Stimulated activated CD8-positive, alpha-beta memory T cell treated with anti-CD3 and anti-CD28 coated beads, Interleukin-2, amount 100 ng/mL, for 1 hour (primary cell): ENCODE data around the gene MTMR6.

Experiments used
- DNase-seq, 2 donors: peaks; one replicate each; pipeline ENCODE4 v3.0.0-alpha.2; 2020; ENCODE audit warnings: low read depth in 2 of 2

The MTMR6 gene

GRCh38 chr13:25280396-25280795 is 6.9 kb downstream of the MTMR6 start:
- no peak for DNase-seq

- no peak for DNase-seq
These were observed 10.5 kb downstream of the MTMR6 start for GRCh38 chr13:25276748-25277147.

- DNase-seq: no peak
These were observed 18.7 kb downstream of the MTMR6 start for GRCh38 chr13:25268561-25268960.

- no peak for DNase-seq
These were observed 19.6 kb downstream of the MTMR6 start for GRCh38 chr13:25267715-25268114.

- DNase-seq: no peak
These were observed 20.6 kb downstream of the MTMR6 start for GRCh38 chr13:25266706-25267105.

- DNase-seq: no peak
These were observed 25.0 kb downstream of the MTMR6 start for GRCh38 chr13:25262261-25262660.

- no peak for DNase-seq
These were observed 33.6 kb downstream of the MTMR6 start for GRCh38 chr13:25253702-25254101.

GRCh38 chr13:25252752-25253151 is 34.5 kb downstream of the MTMR6 start:
- DNase-seq: no peak

GRCh38 chr13:25252225-25252624 is 35.1 kb downstream of the MTMR6 start:
- DNase-seq: no peak

- no peak for DNase-seq
These were observed 38.2 kb downstream of the MTMR6 start for GRCh38 chr13:25249001-25249543.

GRCh38 chr13:25248071-25248470 is 39.2 kb downstream of the MTMR6 start:
- DNase-seq: no peak

GRCh38 chr13:25247360-25247759 is 39.9 kb downstream of the MTMR6 start:
- no peak for DNase-seq

GRCh38 chr13:25244123-25244522 is 43.2 kb downstream of the MTMR6 start:
- no peak for DNase-seq

- DNase-seq: no peak
These were observed 44.3 kb downstream of the MTMR6 start for GRCh38 chr13:25242956-25243355.

- DNase-seq: no peak
These were observed 46.3 kb downstream of the MTMR6 start for GRCh38 chr13:25241007-25241406.

GRCh38 chr13:25237083-25237482 is 50.2 kb downstream of the MTMR6 start:
- no peak for DNase-seq

- DNase-seq: no peak
These were observed 53.4 kb downstream of the MTMR6 start for GRCh38 chr13:25233861-25234260.

GRCh38 chr13:25232937-25233515 is 54.3 kb downstream of the MTMR6 start:
- DNase-seq: no peak

GRCh38 chr13:25231517-25231916 is 55.8 kb downstream of the MTMR6 start:
- no peak for DNase-seq

GRCh38 chr13:25227690-25228089 is 59.6 kb downstream of the MTMR6 start:
- no peak for DNase-seq

GRCh38 chr13:25225970-25226369 is 61.3 kb downstream of the MTMR6 start:
- no peak for DNase-seq

GRCh38 chr13:25224151-25224550 is 63.1 kb downstream of the MTMR6 start:
- no peak for DNase-seq

- no peak for DNase-seq
These were observed 64.5 kb downstream of the MTMR6 start for GRCh38 chr13:25222740-25223139.

GRCh38 chr13:25218019-25218418 is 69.3 kb downstream of the MTMR6 start:
- DNase-seq: no peak
